Measurements from ENCODE around the gene SVIL.
"Not testable (repeated sequence)": the region's sequence is repeated elsewhere in the genome, so short reads cannot be mapped to it uniquely, and the experiment has no call there.

SVIL gene

DNA sequence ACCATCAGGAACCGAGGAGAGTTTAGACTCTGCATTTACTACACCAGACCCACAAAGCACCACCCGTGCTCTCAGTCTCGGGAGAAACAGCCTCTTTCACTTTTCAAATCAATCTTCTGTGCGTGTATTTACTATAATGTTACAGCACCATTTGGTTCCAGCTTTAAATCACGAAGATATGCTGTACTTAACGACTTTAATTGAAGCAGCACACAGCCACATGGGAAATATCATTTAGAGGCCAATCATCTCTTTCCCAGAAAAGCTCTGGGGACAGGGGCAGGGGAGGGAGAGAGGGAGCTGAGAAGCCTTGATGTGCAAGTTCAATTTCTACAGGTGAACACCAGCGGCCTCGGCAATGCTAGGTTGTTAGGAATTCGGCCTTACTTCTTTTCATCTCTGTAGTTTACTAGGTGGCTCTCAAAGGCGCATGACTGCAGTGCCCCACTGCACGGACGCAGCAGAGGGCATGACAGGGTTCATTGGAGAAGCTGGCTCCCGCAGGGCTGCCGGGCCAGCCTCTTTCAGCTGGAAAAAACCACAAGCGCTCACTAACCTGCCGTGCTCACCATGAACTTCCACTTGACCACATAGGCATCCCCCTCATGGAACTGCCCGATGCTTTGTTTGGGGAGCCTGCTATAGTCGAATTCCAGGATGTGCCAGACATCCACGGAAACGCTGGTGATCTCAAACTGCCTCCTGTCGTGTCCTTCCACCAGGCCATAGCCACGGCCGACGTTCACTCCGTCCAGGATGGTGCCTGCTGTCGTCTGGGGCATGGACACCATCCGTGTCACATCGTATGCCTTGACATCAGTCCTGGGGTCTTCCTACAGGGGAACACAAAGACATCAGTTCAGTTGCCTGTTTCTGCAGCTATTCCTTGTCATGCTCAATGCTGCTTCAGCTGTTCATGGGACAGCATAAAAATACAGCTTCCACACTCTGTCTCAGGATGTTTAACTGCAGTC, 154.5 kb downstream of the SVIL start:
- no peak for DNase-seq

DNA sequence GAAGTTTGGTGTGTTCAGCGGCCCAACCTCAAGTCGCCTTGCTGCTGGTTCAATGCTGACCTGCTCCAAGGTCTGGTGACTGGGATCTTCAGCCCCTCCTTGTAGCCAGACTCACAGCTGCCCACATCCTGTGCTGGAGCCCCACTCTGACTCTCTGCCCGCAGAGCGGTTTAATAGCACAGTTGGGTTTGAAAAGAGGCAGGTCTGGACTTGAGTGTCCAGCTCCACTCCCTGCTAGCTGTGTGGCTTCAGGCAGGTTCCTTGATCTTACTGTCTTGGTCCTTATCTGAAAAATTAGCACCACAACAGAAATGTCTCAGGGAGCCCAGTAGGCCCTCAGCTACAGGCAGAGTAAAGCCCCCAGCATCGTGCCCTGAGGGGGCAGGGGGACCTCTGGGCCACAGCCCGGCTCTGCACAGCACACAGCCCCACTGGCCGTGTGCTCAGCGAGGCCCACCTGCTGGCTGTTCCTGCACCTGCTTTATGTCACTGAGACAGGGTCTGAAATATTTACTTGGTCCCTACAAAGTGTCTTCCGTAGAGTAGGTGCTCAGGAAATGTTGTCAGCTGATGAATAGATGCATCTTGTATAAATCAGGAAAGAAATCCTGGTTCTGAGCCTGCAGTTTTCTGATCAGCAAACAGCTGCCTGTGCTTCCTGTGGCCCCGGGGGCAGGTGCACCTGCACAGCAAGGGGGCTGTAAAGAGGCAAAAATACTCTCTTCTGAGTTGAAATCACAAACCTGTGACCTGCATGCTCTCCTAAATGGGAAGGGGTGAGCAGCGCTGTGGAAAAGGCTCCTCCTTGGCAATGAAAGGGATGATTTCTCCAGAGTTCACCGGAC, 155.5 kb downstream of the SVIL start:
- DNase-seq: no peak

DNA sequence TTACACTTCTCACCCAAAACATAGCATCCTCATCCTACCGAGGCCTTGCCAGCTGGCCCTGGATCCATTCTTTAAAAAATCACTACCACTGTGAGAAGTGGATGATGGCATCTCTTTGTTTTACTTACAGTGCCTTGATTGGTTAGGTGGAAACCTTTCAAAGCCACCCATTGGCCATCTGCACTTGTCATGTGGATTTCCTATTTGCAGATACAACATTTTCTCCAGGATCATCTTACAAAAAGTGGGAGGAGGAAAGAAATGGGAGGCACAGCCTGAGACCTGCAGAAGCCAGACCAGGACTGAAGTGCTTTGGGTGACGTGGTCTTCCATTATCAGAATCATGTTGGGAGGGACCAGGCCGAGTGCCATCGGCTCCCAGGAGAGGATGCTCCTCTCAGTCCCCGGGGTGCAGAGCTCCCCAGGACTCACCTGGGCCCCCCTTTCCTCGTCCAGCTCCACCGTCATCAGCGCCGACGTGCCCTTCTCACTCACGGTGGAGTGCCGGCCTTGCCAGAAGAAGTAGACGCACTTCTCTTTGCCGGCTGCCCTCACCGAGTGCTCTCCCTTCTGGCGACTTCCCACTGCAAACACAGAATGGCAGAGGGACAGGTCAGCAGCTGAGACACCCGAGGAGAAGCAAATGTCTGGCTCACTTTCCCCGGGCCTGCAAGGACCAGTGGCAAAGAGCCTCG, 161.2 kb downstream of the SVIL start:
- no peak for DNase-seq

DNA sequence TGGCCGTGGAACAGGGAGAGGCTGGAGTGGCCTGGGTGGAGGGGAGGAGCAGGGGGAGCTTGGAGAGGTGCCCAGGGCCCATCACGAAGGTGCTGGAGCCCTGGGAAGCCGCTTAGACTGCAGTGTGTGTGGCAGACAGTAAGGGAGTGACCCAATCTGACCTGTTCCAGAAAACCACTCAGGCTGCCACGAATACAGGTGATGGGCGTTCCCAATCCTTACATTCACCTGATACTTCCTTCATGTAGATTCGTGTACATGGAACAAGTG, 161.7 kb downstream of the SVIL start:
- no peak for DNase-seq

DNA sequence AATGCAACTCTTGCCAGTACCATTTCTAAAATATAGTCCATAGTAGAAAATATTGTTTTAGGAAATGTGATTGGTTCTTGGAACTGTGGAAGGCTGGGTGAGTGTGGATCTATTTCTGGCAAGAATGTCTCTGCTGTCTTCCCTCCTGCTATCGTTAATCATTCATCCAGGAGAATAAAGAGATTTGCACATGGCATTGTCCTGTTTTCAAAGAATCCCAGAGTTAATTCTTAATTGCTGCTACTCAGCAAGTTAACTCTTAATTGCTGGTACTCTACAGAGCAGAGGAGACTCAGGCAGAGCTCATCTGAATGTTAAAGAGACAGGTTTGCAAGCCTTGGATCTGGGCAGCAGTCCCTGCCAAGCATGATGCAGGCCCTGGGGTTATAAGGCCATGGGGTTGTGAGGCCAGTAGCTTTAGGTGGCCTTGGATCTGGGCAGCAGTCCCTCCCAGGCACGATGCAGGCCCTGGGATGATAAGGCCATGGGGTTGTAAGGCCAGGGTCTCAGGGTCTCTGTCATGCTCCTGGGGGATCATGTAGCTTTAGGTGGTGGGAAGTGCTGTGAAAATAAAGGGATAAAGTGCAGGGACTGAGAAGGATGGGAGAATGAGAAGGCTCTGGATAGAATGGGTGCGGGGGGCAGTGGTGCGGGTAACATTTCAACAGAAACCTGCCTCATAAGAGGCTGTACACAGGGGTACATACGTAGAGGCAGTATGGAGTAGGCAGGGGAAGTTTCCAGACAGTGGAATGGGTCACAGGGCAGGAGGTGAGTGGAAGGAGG, 162.3 kb downstream of the SVIL start:
- DNase-seq: no peak

DNA sequence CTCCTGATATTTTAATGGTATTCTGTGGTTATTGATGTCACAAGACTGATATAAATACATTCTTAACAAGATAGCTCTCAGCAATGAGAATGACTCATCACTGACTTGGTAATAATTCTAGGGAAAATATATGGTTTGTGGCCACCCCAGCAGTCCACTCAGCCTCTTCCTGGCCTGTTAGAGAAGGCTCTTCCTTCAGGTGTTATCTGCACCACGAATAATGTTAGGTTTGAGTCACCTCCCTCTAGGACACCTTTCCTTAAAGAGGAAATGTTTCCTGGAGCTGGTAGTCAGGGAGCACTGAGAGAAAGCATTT, 163.3 kb downstream of the SVIL start:
- DNase-seq: no peak

DNA sequence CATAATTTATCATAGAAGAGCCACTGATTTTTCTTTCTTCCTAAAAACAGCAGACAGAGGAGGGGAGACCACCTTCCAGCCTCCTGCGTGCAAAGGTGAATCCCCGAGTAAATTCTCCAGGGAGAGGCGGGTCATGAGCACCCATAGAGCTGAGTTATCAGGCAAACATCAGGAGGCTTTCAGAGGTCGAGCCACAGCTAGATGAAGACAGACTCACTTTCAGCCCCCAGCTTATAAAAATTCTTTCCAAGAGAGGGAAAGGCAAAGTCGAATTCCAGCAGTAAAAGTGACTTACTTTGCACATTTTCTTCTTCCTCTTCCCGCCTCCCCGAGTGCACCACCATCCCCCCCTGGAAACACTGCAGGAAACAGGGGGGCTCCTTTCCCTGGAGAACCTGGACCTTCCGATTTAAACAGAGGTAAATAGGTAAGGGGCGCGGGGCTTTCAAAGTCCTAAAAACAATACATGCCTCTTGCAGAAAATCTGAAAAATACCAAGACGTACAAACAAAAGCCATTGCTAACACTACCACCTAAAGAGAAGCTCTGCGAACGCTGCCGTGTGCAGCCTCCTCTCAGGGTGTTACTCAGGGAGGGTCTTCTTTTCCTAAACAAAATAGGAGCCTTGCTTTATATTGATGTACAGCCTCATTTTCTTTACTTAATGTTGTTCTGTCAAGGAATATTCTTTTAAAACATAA, 163.8 kb downstream of the SVIL start:
- DNase-seq: no peak

DNA sequence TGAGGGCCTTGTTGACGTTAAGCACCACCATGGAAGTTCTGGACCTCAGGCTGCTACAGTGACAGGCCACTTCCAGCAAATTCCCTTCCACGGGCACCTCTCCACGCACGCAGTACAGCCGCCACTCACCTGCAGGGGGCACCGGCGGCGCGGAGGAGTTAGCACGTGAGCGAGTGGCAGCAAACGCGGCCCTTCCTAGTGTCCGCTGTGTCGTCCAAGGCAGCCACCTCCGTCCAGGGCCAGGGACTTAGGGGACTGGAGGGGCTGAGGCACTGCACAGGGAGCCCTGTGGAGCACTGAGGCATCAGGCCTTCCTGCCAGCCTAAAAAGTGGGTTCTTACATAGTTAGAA, 164.4 kb downstream of the SVIL start:
- no peak for DNase-seq

DNA sequence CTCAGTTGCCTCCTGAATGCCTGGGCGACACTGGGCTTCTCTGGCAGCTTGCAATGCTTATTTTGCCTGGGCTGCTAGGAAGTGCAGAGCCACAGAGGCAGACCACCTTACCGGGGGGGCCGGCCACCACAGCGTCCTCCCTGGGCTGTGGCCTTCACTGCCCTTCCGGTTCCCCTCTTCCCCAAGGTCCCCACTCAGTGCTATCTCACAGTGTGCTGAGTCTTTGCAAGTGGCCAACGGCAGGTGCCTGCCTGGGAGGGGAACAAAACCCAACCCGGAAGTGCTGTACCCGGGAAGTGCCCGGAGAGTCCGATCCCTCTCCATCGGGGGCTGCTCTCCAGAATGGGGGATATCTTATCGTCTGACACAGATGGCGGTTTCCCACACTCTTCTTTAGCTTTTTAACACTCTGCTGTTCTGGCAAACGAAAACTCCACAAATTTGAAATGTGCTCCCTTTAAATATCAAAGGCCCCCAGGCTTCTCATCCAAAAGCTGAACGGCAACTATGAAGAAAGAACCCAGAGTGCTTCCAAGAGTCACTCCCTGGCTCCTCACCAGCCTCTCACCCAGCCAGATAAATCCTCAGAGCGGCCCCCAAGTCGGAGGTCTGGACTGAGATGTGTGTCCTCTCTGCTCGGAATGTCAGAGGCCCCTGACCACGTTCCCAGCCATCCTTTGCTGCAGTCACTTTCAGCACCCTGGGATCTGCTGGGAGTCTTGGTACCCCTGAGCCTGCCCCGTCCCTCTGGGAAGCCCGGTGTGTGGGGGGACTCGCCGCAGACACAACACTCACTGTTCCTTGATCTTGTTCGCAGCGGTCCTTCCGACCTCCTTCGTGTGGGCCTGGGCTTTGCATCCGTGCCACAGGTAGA, 165.1 kb downstream of the SVIL start:
- DNase-seq: no peak

DNA sequence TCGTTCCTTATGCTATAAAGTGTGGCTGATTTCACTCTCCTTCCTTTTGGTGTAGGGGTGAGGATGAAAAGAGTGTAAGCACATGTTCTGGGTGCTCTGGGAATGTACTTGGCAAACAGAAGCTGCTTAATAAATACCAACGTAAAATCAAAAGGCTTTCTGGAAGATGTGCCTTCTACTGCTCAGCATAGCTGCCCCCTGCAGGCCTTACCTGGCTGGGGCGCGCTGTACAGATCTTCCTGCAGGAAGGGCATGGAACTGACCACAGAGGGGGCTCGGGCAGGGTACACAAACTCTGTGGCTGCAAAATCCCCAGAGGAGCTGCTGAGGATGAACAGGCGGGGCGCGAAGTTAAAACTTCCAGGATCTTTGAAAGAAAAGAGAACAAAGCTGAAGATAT, 169.4 kb downstream of the SVIL start:
- no peak for DNase-seq

DNA sequence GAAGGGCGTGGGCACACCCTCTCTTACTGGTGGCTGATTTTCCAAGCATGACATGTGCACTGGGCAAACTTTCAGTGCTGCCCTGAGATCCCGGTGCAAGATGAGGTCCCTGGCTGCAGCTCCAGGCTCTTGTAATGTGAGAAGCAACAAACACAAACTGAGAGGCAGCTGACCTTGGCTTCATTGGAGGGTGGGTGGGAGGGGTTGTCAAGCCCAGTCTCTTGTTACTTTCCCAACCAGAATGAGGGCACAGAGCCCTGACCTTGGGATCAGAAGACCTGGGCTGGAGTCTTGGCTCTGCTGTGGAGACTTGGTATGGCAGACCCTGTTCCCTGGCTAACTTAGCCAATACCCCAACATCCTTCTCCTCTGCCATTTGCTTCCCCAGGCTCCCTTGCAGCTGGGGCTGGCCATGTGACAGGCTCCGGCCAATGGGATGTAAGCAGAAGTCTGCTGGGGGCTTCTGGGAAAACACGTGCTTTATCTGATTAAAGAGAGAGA, 170.1 kb downstream of the SVIL start:
- DNase-seq: not testable (repeated sequence)

DNA sequence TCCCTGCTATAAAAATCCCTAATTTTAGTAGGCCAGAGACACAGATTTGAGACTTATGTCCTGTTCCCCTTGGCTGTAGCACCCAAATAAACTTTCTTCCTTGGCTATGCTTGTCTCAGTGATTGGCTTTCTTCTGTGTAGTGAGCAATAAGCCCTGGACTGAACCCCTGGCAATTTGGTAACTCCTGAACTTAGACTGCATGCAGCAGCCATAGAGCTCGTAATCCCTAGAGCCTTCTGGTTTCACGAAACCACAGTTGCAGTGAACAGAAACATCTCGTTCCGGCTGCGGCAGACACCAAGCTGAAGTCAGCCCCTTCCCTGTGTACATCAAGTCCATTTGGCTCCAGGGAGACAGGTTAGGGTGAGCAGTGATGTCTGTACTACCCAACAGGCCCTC, 173.7 kb downstream of the SVIL start:
- no peak for DNase-seq

DNA sequence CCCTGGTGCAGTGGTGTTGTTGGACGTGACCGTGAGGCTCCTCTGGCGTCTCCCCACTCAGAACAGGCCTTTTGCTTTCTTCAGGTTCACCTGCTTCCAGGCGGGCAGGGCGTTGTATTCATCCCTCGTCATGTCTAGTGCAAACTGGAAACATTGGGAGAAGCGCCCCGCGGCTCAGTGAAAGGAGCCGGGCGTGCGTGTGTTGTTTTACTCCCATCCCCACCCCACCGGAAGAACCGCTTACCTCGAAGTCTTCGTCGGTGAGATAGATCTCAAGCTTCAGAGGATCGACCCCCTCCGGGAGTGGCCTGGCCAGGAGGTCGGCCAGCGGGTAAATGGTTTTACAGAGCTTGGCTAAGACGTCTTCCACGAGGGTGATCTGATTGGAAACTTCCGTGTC, 176.6 kb downstream of the SVIL start:
- not testable (repeated sequence) for DNase-seq

DNA sequence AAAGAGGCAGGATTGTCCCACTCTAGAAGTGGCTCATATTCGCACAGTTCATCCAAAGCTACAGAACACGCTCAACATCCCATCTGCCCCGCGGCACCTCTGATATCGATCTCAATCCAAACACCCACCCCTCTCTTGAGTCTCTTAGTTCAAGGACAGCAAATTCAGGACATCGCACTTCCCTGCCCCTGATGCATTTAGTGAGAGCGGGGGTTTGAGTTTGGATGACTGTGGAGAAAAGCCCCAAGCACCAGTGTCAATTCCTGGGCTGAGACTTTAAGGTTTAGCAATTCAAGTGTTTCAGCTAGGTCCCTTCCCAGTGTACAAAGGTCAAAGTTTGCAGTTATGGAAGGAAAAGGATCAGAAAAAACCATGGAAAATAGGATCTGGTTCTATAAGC, 179.7 kb downstream of the SVIL start:
- DNase-seq: no peak

DNA sequence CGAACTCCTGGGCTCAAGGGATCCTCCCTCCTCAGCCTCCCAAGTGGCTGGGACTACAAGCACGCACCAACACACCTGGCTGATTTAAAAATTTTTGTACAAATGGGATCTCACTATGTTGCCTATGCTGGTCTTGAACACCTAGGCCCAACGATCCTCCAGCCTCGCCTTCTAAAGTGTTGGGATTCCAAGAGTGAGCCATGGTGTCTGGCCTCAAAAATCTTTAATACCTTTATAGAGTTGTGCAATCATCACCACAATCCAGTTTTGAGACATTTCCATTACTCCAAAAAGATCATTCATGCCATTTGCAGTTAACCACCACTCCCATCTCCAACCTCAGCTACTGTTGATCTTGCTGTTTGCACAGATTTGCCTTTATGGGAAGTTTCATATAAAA, 180.5 kb downstream of the SVIL start:
- no peak for DNase-seq

DNA sequence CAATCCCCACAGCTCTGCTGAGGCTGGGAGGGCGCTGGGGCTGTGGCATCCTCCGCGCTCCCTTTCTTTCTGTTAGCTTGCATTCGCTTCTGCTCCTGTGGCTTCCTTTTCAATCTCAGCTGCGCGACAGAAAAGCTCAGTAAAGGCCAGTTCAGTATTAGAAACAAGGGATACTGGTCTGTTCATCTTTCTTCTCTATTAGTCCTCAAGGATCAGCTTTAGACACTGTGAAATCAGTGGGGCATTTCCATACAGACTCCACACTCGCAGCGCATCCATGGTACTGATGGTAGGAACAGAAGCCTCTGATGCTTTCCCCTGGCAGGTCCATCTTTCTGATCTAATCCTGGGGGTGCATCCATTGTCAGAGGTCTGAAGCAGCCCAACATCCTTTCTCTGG, 182.2 kb downstream of the SVIL start:
- DNase-seq: no peak

DNA sequence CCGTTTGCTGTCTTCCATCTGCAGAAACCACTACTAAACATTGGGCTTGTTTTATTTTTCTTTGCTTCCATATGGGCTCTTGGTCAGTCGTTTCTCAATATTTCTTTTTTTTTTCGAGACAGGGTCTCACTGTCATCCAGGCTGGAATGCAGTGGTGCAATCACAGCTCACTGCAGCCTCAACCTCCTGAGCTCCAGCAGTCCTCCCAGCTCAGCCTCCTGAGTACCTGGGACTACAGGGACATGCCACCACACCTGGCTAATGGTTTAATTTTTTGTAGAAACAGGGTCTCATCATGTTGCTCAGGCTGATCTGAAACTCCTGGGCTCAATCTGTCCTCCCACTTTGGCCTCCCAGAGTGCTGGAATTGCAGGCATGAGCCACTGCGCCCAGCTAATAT, 182.8 kb downstream of the SVIL start:
- no peak for DNase-seq

DNA sequence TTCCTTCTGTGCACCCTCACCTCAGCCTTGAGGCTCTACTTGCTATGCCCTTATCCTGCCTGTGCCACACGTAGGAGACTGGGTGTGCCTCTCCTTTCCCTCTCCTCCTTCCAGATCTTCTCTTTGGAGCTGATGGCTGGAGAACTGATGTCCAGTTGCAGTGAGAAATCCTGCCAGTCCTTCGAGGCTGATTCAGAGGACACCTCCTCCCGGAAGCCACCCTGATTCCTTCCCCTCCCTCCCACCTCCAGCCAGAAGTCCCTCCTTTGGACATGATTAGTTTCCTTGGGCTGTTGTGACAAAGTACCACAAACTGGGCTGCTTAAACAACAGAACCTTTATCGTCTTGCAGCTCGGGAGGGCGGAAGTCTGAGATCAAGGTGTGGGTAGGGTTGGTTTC, 184.4 kb downstream of the SVIL start:
- DNase-seq: no peak

DNA sequence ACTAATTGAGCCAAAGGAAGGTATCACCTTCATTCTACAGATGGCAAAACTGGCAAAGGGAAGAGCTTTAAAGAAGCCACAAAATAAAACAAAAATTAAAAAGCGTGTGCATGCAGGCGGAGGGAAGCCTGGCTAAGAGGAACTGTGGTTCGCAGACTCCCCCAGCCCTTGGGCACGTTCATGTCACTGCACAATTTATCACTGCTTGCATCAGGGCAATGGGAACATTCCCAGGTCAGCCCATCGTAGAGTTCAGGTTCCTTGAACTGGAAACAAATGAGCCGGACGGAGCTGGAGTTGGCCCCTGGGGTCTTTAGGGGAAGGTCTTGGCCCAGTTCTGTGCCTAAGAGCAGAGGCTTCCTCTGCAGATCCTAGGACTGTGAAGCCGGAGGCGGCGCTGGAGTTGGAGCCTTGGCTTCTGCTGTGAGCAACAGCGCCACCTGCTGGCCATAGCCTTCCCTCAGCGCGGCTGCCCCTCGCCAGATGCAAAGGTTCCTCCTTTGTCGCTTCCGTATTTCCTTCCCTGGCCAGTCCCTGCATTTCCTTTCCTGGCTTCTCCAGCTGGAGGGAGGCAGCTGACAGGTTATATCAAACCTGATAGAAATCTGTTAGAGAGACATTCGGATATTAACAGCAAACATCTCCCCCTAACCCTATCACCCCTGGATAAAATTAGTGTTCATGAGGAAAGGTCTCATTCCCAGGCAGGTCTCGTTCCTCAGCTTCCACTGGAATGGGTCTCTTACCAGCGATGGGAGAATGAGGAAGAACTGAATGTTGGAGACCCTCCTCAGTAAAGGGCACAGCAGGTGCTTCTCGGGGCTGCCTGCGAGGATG, 185.8 kb downstream of the SVIL start:
- DNase-seq: peak; percentile 68

DNA sequence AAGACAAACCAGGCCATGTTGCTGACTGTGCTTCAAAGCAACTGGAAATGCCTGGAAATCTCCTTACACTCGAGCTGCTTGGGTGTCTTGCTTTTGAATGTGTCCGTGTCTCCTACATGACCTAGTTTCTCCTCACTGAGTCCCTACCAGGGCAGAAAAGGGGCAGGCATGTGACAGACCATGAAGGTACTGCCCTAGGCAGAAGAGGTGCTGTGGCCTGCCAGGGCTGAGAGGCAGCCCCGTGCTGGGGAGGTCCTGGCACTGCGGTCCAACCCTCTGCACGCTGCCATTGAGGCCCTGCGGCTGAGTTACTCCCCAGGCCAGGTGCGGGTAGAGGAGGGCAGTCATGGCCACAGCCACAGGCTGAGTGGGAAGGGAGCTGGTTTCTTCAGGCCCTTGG, 186.6 kb downstream of the SVIL start:
- no peak for DNase-seq

Measured in effector CD4-positive, alpha-beta T cell (primary cell).